Trophoblast cell (in vitro differentiated cells and primary cell): ENCODE measurements around the gene AUTS2.

Experiments used
- DNase-seq, 2 donors: peaks; one replicate each; pipeline ENCODE4 v3.0.0-alpha.2; 2016
- H2AFZ ChIP-seq: 2 replicates; pipeline ENCODE4 v1.6.1; 2013; ENCODE audit warnings: low read length, moderate library complexity, mild to moderate bottlenecking; ENCODE audit not compliant: insufficient read depth, poor library complexity
- H2AK5ac ChIP-seq: 2 replicates; pipeline ENCODE4 v1.6.1; 2013; ENCODE audit warnings: mild to moderate bottlenecking, low read length
- H2BK120ac ChIP-seq: 2 replicates; pipeline ENCODE4 v1.6.1; 2013; ENCODE audit warnings: low read length, mild to moderate bottlenecking, moderate library complexity; ENCODE audit not compliant: insufficient read depth, poor library complexity
- H2BK12ac ChIP-seq: 2 replicates; pipeline ENCODE4 v1.6.1; 2013; ENCODE audit warnings: mild to moderate bottlenecking, low read length, moderate library complexity
- H2BK5ac ChIP-seq: 2 replicates; pipeline ENCODE4 v1.6.1; 2013; ENCODE audit warnings: low read length, low read depth, moderate library complexity, mild to moderate bottlenecking; ENCODE audit not compliant: poor library complexity
- H3K14ac ChIP-seq: 2 replicates; pipeline ENCODE4 v1.6.1; 2013; ENCODE audit warnings: mild to moderate bottlenecking, low read length
- H3K18ac ChIP-seq: 2 replicates; pipeline ENCODE4 v1.6.1; 2013; ENCODE audit warnings: mild to moderate bottlenecking, low read length
- H3K23ac ChIP-seq: 2 replicates; pipeline ENCODE4 v1.6.1; 2013; ENCODE audit warnings: low read length
- H3K27ac ChIP-seq: 2 replicates; pipeline ENCODE4 v1.5.1; 2013; ENCODE audit warnings: low read depth, mild to moderate bottlenecking, inconsistent platforms, low read length, moderate library complexity
- H3K27me3 ChIP-seq: 2 replicates; pipeline ENCODE4 v1.6.1; 2013; ENCODE audit warnings: inconsistent platforms, mild to moderate bottlenecking, low read length, moderate library complexity; ENCODE audit not compliant: insufficient read depth
- H3K36me3 ChIP-seq, 2 experiments: 1 replicate in 1 of 2; 2 replicates in 1 of 2; pipeline ENCODE4 v1.6.1; 2013; ENCODE audit warnings: low read length in 2 of 2, mild to moderate bottlenecking in 2 of 2, moderate library complexity in 1 of 2; ENCODE audit not compliant: insufficient read depth in 2 of 2, control insufficient read depth in 1 of 2
- H3K4ac ChIP-seq: 2 replicates; pipeline ENCODE4 v1.6.1; 2013; ENCODE audit warnings: low read depth, mild to moderate bottlenecking, low read length, moderate library complexity
- H3K4me1 ChIP-seq, 2 experiments: 1 replicate in 1 of 2; 2 replicates in 1 of 2; pipeline ENCODE4 v1.6.1; 2013; ENCODE audit warnings: low read length in 2 of 2, mild to moderate bottlenecking in 2 of 2, moderate library complexity in 1 of 2; ENCODE audit not compliant: insufficient read depth in 2 of 2, control insufficient read depth in 1 of 2
- H3K4me2 ChIP-seq: 2 replicates; pipeline ENCODE4 v1.6.1; 2013; ENCODE audit warnings: inconsistent platforms, mild to moderate bottlenecking, low read length, moderate library complexity
- H3K4me3 ChIP-seq: 2 replicates; pipeline ENCODE4 v1.5.1; 2013; ENCODE audit warnings: mild to moderate bottlenecking, low read depth, low read length, inconsistent platforms
- H3K79me1 ChIP-seq: one replicate; pipeline ENCODE4 v1.6.1; 2013; ENCODE audit warnings: low read length
- H3K79me2 ChIP-seq: 2 replicates; pipeline ENCODE4 v1.6.1; 2013; ENCODE audit warnings: low read length, mild to moderate bottlenecking; ENCODE audit not compliant: control insufficient read depth, insufficient read depth, poor library complexity
- H3K9ac ChIP-seq: 2 replicates; pipeline ENCODE4 v1.6.1; 2013; ENCODE audit warnings: mild to moderate bottlenecking, low read length
- H3K9me3 ChIP-seq: 2 replicates; pipeline ENCODE4 v1.6.1; 2013; ENCODE audit warnings: low read depth, mild to moderate bottlenecking, control low read depth, inconsistent platforms, low read length; ENCODE audit not compliant: insufficient read depth
- H4K12ac ChIP-seq: 2 replicates; pipeline ENCODE4 v1.6.1; 2013; ENCODE audit warnings: low read depth, mild to moderate bottlenecking, low read length, moderate library complexity
- H4K8ac ChIP-seq: 2 replicates; pipeline ENCODE4 v1.6.1; 2013; ENCODE audit warnings: low read depth, mild to moderate bottlenecking, low read length, moderate library complexity
- H4K91ac ChIP-seq: one replicate; pipeline ENCODE4 v1.6.1; 2013; ENCODE audit warnings: low read depth, mild to moderate bottlenecking, low read length, moderate library complexity
- WGBS: extraction: QIAGEN DNeasy Blood & Tissue Kit; methylation state at CpG from one replicate; pipeline ENCODE4 v1.1.7; 2013; ENCODE audit warnings: missing lambda C conversion rate; ENCODE audit not compliant: insufficient read length, insufficient coverage; ENCODE audit errors: extremely low coverage; 5-methylcytosine and 5-hydroxymethylcytosine counted together

AUTS2 gene

DNA sequence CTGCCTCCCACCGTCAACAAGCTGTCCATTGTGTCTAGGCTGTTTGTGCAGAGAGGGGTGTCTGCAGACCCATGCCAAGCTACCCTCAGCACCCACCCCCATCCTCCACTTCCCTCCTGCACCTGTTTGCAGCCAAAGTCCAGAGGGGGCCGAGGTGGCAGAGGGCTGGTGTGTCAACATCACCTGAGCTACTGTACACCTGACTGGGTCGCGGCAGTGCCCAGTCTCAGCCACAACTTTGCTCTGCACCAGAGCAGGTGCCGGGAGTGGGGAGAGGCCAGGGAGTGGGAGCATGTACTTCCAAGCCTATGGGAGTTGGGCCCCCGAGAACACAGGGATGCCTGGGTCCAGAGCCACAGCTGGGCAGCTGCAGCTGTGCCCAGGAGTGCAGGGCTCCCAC is 93.1 kb downstream of the AUTS2 start:
- no peak overlapping the region for H2BK120ac ChIP-seq
- no peak overlapping the region for H2AFZ ChIP-seq
- H3K4me2 ChIP-seq, result no peak overlapping the region
- no peak overlapping the region for H2BK5ac ChIP-seq
- H3K79me2 ChIP-seq, result peaks cover 1% of the 10 kb centered on the region
- H3K27ac ChIP-seq, result no peak overlapping the region
- H4K12ac ChIP-seq, result no peak overlapping the region
- no peak overlapping the region for H3K4me3 ChIP-seq
- H3K9ac ChIP-seq, result no peak overlapping the region
- no peaks in the 10 kb centered on the region for H3K36me3 ChIP-seq
- H3K27me3 ChIP-seq, result no peaks in the 10 kb centered on the region
- no peaks in the 10 kb centered on the region for H3K4me1 ChIP-seq
- no peak overlapping the region for H3K23ac ChIP-seq
- no peak overlapping the region for H3K4ac ChIP-seq
- H3K79me1 ChIP-seq, result no peaks in the 10 kb centered on the region
- H2BK12ac ChIP-seq, result no peak overlapping the region
- H4K91ac ChIP-seq, result no peak overlapping the region
- no peak overlapping the region for H2AK5ac ChIP-seq
- no peak for DNase-seq
- no CpG with 5 or more reads among the region's 6 CpGs for WGBS
- no peak overlapping the region for H4K8ac ChIP-seq
- no peak overlapping the region for H3K14ac ChIP-seq
- H3K18ac ChIP-seq, result no peak overlapping the region
- peaks cover 2% of the 10 kb centered on the region for H3K9me3 ChIP-seq

DNA sequence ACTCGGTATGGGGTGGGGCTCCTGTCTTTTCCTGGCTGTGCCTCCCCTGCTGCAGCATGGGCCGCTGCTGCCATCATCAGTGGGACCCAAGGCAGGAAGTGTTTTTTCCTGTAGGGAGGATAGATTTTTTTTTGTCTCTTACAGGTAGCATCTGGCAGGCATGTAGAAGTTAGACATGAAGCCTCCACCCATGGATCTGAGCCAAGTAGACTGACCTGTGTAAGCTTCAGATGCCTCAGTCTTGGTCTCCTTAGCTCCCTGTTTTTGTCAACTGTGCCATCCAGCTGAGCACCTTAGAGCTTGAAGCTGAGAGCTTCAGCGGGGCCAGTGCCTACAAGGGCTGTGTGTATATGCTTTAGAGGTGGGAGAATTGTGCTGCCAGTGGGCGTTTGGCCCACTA is 93.5 kb downstream of the AUTS2 start:
- H4K91ac ChIP-seq, result no peak overlapping the region
- H3K4ac ChIP-seq, result no peak overlapping the region
- H4K12ac ChIP-seq, result no peak overlapping the region
- H3K36me3 ChIP-seq, result no peaks in the 10 kb centered on the region
- DNase-seq, result no peak
- H3K14ac ChIP-seq, result no peak overlapping the region
- H2BK12ac ChIP-seq, result no peak overlapping the region
- no peak overlapping the region for H2BK5ac ChIP-seq
- H2AFZ ChIP-seq, result no peak overlapping the region
- no peak overlapping the region for H3K23ac ChIP-seq
- H3K4me2 ChIP-seq, result no peak overlapping the region
- no peak overlapping the region for H4K8ac ChIP-seq
- WGBS, result no CpG with 5 or more reads among the region's 4 CpGs
- no peaks in the 10 kb centered on the region for H3K79me1 ChIP-seq
- peak overlapping the region; percentile 9 for H3K9ac ChIP-seq
- H3K4me3 ChIP-seq, result no peak overlapping the region
- H3K4me1 ChIP-seq, result no peaks in the 10 kb centered on the region
- peaks cover 1% of the 10 kb centered on the region for H3K79me2 ChIP-seq
- no peaks in the 10 kb centered on the region for H3K27me3 ChIP-seq
- H2AK5ac ChIP-seq, result no peak overlapping the region
- H3K18ac ChIP-seq, result no peak overlapping the region
- no peak overlapping the region for H3K27ac ChIP-seq
- peaks cover 2% of the 10 kb centered on the region for H3K9me3 ChIP-seq
- H2BK120ac ChIP-seq, result no peak overlapping the region

DNA sequence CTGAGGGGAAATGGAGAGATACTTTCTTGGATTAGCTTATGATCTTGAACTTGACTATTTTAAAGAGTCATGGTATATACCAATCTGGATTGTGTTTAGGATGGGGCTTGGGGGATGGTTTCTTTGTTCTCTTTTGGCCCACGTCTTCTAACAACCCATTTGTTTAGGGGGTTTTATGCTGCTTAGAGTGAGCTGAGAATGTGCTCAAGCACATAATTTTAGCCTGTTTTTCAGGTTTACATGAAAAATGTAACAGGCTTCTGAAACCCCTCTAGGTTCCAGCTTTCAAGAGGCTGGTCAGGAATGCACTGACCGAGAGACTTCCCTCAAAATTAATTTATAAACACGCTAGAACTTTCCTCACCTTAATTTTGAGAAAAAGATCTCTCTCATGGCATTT is 94.3 kb downstream of the AUTS2 start:
- no peak overlapping the region for H4K12ac ChIP-seq

DNA sequence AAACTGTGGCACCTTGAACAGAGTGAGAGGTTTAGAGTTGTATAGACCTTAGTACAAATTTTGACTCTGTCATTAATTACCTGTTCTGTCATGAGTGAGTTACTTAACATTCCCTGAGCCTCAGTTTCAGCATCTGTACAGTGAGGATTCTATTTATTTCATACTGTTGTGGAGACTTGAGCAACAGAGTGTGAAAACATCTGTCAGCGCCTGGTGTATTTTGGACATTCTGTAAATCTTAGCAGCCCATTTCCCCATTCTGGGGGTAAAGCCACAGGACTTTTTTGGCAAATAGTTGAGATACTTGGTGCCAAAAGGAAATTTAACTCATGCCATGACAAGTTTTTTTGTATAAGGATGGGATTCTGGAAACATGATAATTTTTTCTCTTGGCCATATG is 94.8 kb downstream of the AUTS2 start:
- DNase-seq, result no peak
- Histone ChIP-seq H3K23ac (no peak overlapping the region), H2AK5ac (no peak overlapping the region), H3K14ac (no peak overlapping the region), H3K27me3 (no peaks in the 10 kb centered on the region), H2AFZ (no peak overlapping the region), H3K9me3 (peaks cover 2% of the 10 kb centered on the region), H3K4me3 (no peak overlapping the region), H3K4me2 (no peak overlapping the region), H3K36me3 (no peaks in the 10 kb centered on the region), H3K4me1 (no peaks in the 10 kb centered on the region), H4K91ac (no peak overlapping the region), H3K4ac (no peak overlapping the region), H4K12ac (no peak overlapping the region), H3K27ac (no peak overlapping the region), H3K18ac (no peak overlapping the region), H4K8ac (no peak overlapping the region), H2BK5ac (no peak overlapping the region), H2BK12ac (no peak overlapping the region), H3K79me2 (peaks cover 1% of the 10 kb centered on the region), H2BK120ac (no peak overlapping the region), H3K9ac (no peak overlapping the region), H3K79me1 (no peaks in the 10 kb centered on the region)
- no CpG with 5 or more reads among the region's 1 CpG for WGBS

More for the DNA sequence above, 94.3 kb downstream of the AUTS2 start:
- H3K4me3 ChIP-seq, result no peak overlapping the region
- H3K27ac ChIP-seq, result no peak overlapping the region
- no peaks in the 10 kb centered on the region for H3K79me1 ChIP-seq
- H3K23ac ChIP-seq, result no peak overlapping the region
- no peak overlapping the region for H2AFZ ChIP-seq
- H3K9ac ChIP-seq, result no peak overlapping the region
- H3K36me3 ChIP-seq, result no peaks in the 10 kb centered on the region
- no peak overlapping the region for H3K14ac ChIP-seq
- H4K91ac ChIP-seq, result no peak overlapping the region
- peaks cover 2% of the 10 kb centered on the region for H3K9me3 ChIP-seq
- no peak overlapping the region for H3K18ac ChIP-seq
- WGBS, result no CpG with 5 or more reads among the region's 3 CpGs
- H2AK5ac ChIP-seq, result no peak overlapping the region
- no peak overlapping the region for H2BK12ac ChIP-seq
- DNase-seq, result peak in 1 of 2 donors; percentile 14
- H3K27me3 ChIP-seq, result no peaks in the 10 kb centered on the region
- no peak overlapping the region for H4K8ac ChIP-seq
- no peak overlapping the region for H2BK5ac ChIP-seq
- H3K4me2 ChIP-seq, result no peak overlapping the region
- no peak overlapping the region for H2BK120ac ChIP-seq
- no peaks in the 10 kb centered on the region for H3K4me1 ChIP-seq
- H3K4ac ChIP-seq, result no peak overlapping the region
- peaks cover 1% of the 10 kb centered on the region for H3K79me2 ChIP-seq
